GM12892 (cell line): Measurements from ENCODE around the gene RTN4R.
A peak's percentile ranks its signal among the peaks of the same experiment; 100 is the strongest.
"Not testable (repeated sequence)": the region's sequence is repeated elsewhere in the genome, so short reads cannot be mapped to it uniquely, and the experiment has no call there.

Experiments
- DNase-seq: peaks from one replicate; pipeline ENCODE4 v3.0.0; 2011; ENCODE audit not compliant: insufficient read length
- FAIRE-seq: peaks from 2 replicates; lab custom pipeline; 2011; peaks lifted over from hg19 to GRCh38; lab: Jason Lieb, UNC
- POLR2A ChIP-seq: IDR thresholded peaks from 2 replicates; pipeline ENCODE4 v1.6.1; 2011; ENCODE audit warnings: low read depth, low read length, control low read depth
- POLR2AphosphoS5 ChIP-seq: IDR thresholded peaks from 2 replicates; pipeline ENCODE4 v1.6.1; 2011; ENCODE audit warnings: low read depth, low read length, control low read depth
- TAF1 ChIP-seq: IDR thresholded peaks from 2 replicates; pipeline ENCODE4 v1.6.1; 2011; ENCODE audit warnings: low read depth, mild to moderate bottlenecking, control low read depth, low read length, borderline replicate concordance

The RTN4R gene

DNA sequence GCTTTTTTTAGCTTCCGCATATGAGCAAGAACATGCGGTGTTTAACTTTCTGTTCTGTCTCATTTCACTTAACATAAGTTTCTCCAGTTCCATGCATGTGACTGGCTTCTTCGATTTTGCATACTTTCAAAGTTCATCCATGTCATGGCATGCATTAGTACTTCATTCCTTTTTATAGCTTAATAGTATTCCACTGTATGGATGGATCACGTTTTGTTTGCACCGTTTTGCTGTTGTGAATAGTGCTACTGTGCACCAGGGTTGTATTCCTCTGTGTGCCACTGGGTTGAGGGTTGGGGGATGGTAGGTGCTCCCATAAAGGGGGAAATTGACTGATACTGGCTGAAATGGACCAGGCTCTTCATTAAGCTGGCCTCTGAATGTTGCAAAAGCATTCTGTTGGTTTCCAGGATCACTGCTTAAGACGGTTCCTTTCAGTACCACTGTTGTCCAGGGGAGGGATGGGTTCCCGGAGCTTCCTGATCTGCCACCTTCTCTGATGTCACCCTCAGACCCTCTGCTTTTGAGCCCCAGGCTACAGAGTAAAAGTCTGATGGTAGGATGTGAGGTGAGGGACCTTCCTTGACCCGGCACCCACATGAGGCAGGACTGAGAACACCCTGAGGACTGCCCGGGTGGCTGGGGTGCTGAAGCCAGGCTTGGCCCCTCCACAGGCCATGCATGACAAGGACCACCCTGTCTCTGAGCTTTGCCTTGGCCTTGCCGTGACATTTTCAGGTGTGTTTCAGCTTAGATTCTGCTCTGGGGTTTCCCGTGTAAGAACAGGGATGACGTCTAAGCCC, 27.3 kb upstream of the RTN4R start:
- no peak for DNase-seq
- TF ChIP-seq POLR2AphosphoS5 (no peak), POLR2A (no peak), TAF1 (no peak)
- FAIRE-seq, result no peak

DNA sequence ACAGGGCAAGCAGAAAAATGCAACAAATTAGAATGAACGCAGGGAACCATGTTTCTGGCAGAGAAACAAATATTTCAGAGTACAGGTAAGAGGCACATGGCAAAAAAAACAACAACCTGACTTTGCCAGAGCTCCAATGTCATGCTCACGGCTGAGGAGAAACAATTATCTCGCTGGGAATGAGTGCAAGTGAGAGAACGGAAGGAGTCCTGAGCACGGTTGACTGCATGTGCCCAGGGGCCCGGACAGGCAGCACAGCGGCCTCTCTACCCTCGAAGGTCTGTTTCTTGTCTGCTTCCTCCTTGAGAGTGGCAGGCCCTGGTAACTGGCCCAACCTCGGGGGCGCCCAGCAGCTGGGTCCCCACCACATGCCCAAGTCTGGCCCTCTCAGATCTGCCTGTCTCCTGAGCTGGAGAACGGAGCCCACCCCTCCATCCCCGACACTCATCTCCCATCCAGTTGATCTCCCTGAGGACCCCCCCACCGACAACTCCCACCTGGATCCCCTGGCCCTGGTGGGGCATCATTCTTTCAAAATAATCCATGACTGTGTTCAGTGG, 24.6 kb upstream of the RTN4R start:
- no peak for TF ChIP-seq POLR2AphosphoS5
- no peak for TF ChIP-seq TAF1
- no peak for TF ChIP-seq POLR2A
- FAIRE-seq (no peak), DNase-seq (no peak)

DNA sequence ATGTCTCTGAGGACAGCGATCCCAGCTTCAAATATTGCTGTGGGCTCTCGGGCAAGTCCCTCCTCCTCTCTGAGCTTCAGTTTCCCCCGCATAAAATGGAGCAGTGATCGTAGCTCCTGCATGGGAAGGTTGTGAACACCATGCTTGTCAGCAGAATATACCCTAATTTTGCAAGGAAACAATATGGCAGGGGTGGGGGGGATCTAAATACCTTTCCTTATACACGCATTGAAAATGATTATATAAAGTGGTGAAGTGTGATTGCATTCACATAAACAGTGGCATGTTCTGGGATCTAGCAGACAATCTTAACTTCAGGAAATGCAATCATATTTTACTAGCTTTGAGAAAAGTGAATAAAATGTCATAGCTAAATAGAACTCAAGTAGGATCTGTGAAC, 24.0 kb upstream of the RTN4R start:
- FAIRE-seq (no peak), DNase-seq (no peak)
- TF ChIP-seq POLR2A (no peak), TAF1 (no peak), POLR2AphosphoS5 (no peak)

DNA sequence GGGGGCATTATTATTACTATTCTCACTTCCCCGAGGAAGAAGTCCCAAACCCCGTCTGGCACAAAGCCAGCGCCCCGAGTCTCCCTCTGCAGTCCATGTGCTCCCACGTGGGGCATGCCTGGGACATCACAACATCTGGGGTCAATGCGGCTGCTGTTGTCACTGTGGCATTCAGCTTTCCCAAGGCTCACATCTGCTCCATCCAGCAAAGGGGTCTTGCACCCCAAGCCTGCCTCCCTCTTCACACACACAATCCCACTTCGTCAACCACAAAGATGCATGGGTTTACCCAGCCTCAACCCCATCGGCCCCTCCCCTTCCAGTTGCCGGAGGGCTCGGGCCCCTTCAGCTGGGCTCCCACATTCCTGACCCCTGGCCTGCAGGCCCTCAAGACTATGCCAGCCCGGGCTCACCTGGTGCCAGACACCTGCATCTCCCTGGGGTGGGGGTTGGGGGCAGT, 23.5 kb upstream of the RTN4R start:
- DNase-seq, result no peak
- FAIRE-seq, result no peak
- TF ChIP-seq POLR2AphosphoS5 (no peak), POLR2A (no peak), TAF1 (no peak)

DNA sequence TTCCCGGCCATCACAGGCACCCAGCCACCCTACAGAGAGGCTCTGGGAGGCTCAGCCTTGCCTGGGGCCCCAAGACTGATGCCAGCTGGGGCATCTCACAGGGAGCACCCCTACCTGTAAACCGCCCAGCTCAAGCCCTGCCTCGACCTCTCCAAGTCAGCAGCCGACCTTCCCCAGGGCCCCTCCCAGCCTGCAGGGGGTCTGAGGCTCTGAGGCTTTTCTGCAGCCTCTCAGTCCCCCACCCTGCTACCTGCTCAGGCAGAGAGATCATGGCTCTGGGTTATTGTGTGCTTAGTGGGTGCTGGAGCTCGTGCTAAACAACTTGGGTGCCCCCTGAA, 23.1 kb upstream of the RTN4R start:
- no peak for DNase-seq
- no peak for TF ChIP-seq TAF1
- no peak for TF ChIP-seq POLR2AphosphoS5
- TF ChIP-seq POLR2A, result no peak
- FAIRE-seq, result no peak

DNA sequence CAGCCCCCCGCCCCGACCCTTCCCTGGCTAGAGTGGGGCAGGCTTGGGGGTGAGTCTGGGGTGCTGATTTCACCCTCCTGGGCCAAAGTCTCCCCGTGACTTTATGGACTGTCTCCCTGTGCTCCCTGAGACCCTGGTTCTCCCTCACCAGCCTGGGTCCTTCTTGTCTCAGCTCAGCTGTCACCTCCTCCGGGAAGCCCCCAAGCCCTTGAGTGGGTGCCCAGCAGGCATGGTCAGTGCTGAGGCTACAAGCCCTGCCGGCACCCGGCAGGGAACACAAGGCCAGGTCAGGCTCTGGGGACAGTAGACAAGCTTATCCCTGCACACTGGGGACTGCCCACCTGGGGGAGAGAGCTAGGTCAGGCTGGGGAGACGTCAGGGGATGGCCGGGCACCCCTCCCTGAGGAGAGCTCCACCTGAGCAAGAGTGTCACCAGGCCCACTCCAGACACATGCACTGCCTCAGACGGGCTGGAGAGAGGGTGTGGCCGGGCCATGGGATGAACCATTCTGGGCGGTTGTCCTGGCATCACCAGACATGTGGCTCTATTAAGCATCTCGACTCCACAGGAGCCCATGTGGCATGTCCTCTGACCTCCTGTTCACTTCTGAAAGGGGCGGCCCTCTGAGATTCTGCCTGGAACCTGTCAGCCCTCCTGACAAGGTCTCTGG, 22.6 kb upstream of the RTN4R start:
- DNase-seq (no peak), FAIRE-seq (no peak)
- TF ChIP-seq TAF1, result no peak
- TF ChIP-seq POLR2A, result no peak
- TF ChIP-seq POLR2AphosphoS5, result no peak

DNA sequence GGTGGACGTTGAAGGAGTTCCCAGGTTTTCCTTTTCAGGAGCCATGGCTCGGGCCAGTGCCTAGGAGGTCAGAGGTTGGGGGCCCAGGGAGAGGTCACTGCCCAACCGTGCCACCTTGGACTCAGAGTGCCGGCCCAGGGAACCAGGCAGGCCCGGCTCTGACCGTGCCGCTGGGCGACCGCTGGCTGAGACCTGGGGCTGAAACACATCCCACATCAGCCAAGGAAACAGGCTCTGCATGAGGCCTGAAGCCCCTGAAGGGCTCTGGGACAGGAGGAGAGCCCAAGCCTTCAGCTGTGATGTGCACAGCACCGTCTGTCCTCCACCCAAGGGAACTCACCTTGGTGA, 21.9 kb upstream of the RTN4R start:
- no peak for TF ChIP-seq POLR2AphosphoS5
- no peak for TF ChIP-seq POLR2A
- no peak for TF ChIP-seq TAF1
- FAIRE-seq, result no peak
- no peak for DNase-seq

DNA sequence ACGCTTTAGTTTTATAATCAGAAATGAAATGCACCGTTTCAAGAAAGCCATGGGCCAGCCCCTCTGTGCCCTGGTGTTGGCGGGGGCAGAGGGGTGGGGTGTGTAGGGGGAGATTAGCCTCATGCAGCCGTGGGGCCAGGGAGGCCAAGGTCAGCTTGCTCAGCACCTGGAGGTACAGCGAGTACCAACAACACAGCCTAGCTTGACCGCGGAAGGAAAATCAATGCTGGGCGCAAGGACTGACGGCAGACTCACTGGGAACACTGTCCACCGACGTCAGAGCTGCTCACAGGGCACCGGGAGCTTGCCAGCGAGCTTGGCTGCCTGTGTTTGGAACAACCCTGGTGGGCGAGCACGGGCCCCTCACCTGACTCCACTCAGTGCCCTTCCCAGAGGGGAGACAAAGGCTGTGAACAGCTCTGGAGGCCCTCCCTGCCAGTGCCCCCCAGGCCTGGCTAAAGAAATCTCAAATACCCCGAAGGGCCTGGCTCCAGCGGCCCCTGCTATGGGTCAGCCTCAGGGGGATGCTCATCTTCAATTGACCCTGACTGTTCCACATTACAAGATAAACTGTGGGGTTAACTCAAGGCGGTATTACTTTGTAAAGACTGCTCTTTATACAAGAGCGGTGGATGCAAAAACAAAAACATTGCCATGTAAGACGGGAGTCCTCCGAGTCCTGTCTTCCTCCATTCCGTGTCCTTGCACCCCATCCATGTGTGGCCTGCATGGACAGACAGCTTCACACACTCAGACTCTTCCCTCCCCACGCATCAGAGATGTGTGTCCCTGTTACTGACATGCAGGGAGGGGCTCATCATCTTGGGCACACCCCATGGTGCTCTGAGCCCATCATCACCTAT, 21.3 kb upstream of the RTN4R start:
- not testable (repeated sequence) for DNase-seq, FAIRE-seq

DNA sequence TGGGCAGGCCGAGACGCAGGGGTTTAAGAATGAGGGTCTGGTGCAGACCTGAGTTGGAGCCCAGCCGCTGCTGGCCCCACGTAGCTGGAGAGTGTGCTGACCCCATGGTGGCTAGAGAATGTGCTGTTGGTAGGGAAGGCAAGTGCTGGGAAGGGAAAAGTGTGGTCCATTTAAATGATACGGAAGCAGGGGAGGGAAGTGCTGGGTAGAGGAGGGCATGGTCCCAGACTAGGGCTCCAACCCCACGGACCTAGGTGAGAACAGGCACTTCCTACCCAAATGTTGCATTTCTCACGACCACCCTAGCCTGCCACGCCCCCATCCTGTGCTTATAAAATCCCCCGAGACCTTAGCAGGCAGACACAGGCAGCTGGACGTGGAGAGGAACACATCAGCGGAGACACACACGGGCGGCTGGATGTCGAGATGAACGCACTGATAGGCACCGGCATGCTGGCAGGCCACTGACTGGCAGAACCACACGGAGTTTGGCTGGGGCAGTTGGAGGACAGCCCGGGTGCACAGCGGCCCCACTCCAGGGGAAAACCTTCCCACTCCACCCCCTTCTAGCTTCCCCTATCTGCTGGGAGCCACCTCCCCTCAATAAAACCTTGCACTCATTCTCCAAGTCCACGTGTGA, 18.8 kb upstream of the RTN4R start:
- FAIRE-seq, DNase-seq: not testable (repeated sequence)

DNA sequence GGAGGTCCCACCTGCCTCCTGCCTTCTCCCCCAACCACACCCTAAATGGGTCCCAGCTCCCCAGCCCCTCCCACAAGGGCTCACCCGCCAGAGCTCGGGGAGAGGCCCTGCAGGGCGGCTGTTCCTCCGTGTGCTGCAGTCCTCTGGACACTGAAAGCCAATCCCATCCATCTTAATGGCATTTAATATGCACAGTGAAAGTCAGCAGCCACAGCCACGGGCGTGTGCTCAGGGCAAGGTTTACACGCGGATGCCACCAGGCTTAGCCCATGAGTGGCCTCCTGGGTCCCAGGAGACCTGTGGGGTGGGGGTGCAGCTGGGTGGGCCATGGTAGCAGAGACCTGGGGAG, 18.2 kb upstream of the RTN4R start:
- not testable (repeated sequence) for DNase-seq, FAIRE-seq

DNA sequence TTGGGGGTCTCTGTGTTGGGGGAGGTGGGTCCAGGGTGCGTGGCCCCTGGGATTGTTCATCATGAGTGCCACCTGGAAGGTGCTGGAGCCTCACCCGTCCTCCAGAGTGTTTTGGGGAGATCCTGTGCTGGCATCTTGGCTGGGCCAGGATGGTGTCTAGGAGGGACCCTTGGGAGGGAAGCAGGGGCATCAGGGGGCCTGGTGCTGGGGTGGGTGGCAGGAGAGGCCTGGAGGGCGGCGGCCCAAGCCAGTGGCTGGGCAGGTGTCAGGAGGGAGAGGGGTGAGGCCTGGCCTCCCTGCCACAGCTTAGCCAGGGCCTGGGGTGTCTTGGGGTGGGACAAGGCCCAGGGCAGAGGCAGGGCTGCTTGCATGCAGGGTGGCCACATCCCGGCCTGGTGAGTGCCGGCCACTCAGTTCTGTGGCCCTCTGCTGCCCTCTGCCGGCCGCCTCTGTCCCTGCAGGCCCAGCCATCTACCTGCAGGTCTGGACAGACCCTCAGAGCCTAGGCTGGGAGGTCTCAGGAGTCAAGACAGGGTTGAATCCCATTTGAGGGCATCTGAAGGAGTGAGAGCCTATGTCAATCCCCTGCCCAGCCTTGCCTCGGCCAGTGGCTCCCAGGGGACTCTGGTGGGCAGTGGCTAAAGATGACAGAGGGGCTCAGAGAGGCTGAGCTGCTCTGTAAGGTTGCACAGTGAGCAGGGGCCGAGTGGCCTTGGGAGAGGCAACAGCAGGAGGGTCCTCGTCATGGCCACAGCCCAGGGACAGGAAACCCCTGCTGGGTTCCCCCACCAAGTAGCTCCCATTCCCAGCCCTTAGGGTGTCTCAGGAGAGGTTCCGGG, 17.6 kb upstream of the RTN4R start:
- DNase-seq (peak; percentile 70), FAIRE-seq (peak; percentile 84)

DNA sequence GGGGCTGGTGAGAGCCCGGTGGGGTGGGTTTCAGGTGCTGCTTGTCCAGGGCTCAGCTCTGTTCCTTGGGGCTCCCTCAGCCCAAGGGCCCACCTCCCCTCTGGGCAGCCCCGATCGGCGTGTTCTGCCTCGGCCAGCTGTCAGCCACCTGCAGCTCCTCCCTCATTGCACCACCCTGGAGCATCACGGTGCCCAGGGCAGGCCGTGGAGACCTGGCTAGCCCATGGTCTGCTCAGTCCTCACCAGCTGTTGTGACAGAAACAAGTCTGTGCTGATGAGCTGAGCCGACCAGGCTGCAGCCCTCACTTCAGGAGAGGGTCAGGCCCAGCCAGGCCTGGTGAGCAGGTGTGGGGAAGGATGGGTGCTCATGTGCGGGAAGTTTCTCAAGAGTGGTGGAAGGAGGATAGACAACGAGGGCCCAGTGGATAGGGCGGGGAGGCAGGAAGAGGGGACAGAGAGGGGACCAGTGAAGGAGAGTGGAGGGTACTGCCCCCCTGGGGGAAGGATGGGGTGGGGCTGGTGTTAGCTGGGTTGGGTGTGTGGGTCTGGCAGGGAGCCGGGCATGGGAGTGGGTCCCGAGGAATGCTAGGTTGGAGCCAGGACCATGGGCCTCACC, 16.5 kb upstream of the RTN4R start:
- TF ChIP-seq POLR2A (no peak), TAF1 (no peak), POLR2AphosphoS5 (no peak)
- DNase-seq (no peak), FAIRE-seq (no peak)
